Stimulated activated CD4-positive, alpha-beta T cell treated with anti-CD3 and anti-CD28 coated beads, Interleukin-15, amount 100 ng/mL, for 24 hours (primary cell): ENCODE results near the gene ZNF320.
"Not testable (repeated sequence)": the region's sequence is repeated elsewhere in the genome, so short reads cannot be mapped to it uniquely, and the experiment has no call there.

Experiments used
- DNase-seq: peaks from one replicate; pipeline ENCODE4 v3.0.0-alpha.2; 2020

The ZNF320 gene

GRCh38 chr19:52897138-52897935 lies at the start of gene ZNF320:
ZNF320 (minus strand) TSS chr19:52897635; CDS start chr19:52890255, 7,380 bp downstream.
- DNase-seq = peak; percentile 90

- peak; percentile 4 for DNase-seq
Measured at GRCh38 chr19:52946322-52947310, 49.2 kb upstream of the ZNF320 start.

- DNase-seq = no peak
Measured at GRCh38 chr19:52945652-52946321, 48.4 kb upstream of the ZNF320 start.

DNA sequence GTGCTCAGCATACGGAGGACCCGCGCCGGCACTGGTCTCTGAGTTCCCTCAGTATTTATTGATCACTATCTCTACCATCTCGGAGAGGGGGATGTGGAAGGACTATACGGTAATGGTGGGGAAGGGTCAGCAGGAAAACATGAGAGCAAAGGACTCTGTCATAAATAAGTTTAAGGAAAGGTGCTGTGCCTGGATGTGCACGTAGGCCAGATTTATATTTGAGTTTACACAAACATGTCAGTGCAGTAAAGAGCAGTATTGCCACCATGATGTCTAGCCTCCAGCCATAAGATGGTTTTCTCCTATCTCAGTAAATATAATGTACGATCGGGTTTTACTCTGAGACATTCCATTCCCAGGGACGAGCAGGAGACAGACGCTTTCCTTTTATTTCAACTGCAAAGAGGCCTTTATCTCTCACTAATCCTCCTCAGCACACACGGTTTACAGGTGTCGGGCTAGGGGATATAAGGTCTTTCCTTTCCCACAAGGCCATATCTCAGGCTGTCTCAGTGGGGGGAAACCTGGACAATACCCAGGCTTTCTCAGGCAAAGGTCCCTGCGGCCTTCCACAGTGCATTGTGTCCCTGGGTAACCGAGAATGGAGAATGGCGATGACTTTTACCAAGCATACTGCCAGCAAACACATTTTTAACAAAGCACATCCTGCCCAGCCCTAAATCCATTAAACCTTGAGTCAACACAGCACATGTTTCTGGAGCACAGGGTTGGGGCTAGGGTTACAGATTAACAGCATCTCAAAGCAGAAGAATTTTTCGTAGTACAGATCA lies 47.5 kb upstream of the ZNF320 start:
- DNase-seq = not testable (repeated sequence)

DNA sequence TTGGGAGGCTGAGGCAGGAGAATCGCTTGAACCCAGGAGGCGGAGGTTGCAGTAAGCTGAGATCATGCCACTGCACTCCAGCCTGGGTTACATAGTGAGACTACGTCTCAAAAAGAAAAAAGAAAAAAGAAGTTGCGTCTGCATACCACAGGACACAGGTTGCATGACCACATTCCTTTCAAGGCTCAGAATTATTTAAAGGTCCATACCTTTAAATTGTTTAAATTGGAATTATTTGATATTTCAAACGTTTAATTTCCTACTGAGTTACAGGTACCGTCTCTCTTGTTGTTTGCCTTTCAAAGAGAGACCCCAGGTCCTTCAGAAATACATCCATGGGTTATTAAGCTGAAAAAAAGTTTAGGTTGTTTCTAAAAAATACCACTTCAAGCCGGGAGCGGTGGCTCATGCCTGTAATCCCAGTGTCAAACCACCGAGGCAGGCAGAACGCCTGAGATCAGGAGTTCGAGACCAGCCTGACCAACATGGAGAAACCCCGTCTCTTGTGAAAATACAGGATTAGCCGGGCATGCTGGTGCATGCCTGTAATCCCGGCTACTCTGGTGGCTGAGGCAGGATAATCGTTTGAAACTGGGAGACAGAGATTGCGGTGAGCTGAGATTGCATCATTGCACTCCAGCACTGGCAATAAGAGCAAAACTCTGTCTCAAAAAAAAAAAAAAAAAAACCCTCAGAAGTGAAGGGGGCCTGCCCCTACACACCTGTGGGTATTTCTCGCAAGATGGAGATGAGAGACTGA lies 46.6 kb upstream of the ZNF320 start:
- no peak for DNase-seq

DNA sequence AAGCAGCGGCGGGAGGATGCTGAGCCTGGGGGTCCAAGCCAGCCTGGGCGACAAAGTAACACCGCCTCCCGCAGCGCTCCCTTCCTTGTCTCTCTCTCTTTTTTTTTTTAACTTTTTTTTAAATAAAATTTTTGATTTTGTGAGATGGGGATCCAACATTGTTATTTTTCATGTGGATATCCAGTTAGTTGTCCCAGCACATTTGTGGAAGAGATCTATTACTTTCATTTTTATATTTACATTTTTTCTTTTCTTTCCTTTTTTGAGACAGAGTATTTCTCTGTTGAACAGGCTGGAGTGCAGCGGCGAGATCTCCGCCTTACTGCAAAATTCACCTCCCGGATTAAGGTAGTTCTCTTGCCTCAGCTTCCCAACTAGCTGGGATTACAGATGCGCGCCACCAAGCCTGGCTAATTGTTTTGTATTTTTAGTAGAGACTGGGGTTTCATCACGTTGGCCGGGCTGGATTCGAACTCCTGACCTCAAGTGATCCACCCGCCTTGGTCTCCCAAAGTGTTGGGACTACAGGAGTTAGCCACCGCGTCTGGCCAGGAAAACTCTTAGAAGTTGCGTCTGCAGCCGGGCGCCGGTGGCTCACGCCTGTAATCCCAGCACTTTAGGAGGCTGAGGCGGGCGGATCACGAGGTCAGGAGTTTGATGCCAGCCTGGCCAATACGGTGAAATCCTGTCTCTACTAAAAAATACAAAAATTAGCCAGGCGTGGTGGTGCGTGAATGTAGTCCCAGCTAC lies 45.9 kb upstream of the ZNF320 start:
- no peak for DNase-seq

GRCh38 chr19:52942386-52943133 lies 45.1 kb upstream of the ZNF320 start:
- DNase-seq = peak; percentile 91

DNA sequence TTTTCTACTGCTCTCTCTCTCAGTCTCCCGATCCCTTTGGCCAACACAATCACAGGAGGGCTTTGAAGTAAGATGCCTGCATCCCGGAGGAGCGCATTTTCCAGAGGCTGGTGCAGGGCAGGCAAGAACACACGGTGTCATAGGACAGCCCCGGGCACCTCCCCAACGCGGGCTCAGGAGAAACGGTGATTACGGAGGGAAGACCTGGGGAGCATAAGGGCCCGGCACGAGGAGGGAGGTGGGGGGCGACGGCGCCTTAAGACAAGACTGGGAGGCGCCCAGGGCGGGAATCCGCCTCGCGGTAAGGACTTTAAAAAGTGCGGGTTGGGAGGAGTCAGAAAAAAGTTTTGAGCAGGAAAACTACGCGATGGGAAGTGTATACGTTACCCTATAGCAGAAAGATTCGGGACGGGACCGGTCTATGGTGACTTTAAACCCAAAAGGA lies 44.5 kb upstream of the ZNF320 start:
- peak; percentile 21 for DNase-seq

DNA sequence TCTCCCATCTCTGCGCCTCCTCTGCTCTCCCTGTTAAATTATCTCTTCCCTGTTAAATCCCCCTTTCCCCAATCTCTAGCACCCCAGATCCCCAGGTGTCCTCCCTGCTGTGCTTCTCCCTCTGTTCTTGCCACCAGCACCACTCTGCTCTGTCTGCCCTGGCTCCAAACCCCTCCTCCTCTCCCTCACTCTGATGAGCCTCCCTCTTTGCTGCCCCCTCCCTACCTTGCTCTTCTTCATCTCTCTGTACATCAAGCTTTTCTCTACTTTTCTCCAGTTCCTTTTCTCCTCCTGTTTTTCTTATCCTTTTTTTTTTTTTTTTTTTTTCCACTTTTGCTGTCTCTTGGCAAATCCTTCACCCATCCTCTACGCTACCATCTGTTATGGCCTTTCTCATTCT lies 44.1 kb upstream of the ZNF320 start:
- DNase-seq = not testable (repeated sequence)

DNA sequence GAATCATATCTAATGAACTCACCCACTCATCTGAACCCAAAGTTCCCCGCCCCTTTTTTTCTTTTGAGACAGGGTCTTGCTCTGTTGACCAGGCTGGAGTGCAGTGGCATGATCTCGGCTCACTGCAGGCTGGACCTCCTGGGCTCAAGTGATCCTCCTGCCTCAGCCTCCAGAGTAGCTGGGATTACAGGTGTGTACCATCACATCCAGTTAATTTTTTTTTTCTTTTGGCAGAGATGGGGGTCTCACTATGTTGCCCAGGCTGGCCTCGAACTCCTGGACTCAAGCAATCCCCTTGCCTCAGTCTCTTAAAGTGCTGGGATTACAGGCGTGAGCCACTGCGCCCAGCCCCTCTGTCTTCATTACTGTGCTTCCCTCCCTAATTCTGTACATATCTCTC lies 43.5 kb upstream of the ZNF320 start:
- DNase-seq = not testable (repeated sequence)

- DNase-seq = no peak
Measured at GRCh38 chr19:52938761-52939160, 41.3 kb upstream of the ZNF320 start.

- no peak for DNase-seq
Measured at GRCh38 chr19:52936954-52937325, 39.5 kb upstream of the ZNF320 start.

DNA sequence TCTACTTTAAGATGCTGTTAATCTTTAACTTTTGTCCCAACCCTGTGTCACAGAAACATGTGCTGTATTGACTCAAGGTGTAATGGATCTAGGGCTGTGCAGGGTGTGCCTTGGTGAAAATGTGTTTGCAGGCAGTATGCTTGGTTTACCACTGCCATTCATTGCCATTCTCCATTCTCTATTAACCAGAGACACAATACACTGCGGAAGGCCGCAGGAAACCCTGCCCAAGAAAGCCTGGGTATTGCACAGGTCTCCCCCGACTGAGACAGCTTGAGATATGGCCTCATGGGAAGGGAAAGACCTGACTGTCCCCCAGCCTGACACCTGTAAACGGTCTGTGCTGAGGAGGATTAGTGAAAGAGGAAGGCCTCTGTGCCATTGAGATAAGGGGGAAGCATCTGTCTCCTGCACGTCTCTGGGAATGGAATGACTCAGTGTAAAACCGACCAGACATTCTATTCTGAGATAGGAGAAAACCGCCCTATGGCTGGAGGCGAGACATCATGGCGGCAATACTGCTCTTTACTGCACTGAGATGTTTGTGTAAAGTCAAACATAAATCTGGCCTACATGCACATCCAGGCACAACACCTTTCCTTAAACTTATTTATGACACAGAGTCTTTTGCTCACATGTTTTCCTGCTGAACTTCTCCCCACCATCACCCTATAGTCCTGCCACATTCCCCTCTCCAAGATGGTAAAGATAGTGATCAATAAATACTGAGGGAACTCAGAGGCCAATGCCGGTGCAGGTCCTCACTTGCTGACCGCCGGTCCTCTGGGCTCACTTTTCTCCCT lies 38.9 kb upstream of the ZNF320 start:
- DNase-seq = no peak

DNA sequence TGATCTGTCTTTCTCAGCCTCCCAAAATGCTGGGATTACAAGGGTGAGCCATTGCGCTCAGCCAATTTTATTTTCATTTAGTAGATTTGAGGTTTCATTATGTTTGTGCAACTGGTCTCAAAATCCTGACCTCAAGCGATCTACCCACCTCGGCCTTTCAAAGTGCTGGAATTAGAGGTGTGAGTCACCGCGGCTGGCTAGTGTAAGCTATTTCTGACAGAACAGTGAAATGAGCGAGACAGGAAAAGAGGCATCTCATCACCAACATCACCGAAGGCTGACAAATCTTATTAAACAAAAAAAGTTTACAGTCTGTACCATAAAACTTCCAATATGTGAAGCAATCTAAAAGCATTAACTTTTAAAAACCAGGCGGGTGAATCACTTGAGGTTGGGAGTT lies 38.0 kb upstream of the ZNF320 start:
- DNase-seq = no peak

DNA sequence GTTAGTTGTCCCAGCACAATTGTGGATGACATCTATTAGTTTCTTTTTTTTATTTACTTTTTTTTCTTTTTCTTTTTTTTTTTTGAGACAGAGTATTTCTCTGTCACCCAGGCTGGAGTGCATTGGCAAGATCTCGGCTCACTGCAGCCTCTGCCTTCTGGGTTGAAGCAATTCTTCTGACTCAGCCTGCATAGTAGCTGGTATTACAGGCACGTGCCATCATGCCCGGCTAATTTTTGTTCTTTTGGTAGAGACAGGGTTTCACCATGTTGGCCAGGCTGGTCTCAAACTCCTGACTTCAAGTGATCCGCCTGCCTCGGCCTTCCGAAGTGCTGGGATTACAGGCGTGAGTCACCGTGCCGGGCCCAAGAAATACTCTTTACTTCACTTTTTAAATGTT lies 27.2 kb upstream of the ZNF320 start:
- DNase-seq = not testable (repeated sequence)

DNA sequence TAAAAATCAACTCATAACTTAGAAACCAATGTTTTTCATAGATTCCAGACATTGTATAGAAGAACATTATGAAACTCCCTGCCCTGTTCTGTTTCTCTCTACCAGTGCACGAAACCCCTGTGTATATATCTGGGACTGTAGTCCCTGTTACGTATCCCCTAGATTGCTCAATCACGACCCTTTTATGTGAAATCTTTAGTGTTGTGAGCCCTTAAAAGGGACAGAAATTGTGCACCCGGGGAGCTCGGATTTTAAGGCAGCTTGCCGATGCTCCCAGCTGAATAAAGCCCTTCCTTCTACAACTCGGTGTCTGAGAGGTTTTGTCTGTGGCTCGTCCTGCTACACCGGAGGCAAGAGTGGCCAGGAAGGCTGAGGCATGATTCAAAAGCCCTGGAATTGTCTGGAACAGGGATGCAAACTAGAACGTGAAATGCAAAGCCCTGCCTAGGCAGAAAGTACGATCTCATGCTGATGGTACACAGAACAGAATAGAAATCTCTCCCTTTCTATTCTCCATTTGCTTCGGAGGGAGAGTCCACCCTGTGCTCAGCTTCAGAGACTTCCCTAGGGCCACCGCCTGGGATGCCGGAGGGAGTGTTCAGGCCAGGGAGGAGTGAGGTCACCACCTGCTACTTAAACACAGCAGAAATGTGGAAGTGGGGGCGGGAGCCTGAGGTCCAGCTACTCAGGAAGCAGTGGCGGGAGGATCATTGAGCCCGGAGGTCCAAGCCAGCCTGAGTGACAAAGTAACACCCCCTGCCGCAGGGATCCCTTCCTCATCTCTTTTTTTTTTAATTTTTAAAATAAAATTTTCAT lies 26.6 kb upstream of the ZNF320 start:
- DNase-seq = no peak

GRCh38 chr19:52922841-52923777 lies 25.7 kb upstream of the ZNF320 start, which contains the start of gene ZNF888:
ZNF888 (minus strand) TSS chr19:52923428; CDS start chr19:52917873, 5,555 bp downstream.
- peak; percentile 84 for DNase-seq
